ENCODE data around the gene FSTL5. TPM values are rescaled to one million over a fixed set of nuclear protein-coding genes. Genes with fewer than 3 reads are reported as not detected.
"Not testable (repeated sequence)": the region's sequence is repeated elsewhere in the genome, so short reads cannot be mapped to it uniquely, and the experiment has no call there.

The FSTL5 gene
- total RNA-seq, 2 experiments from 2014 or later = not detected

- DNase-seq; H3K27me3 Mint-ChIP-seq; H3K36me3 Mint-ChIP-seq; H3K27ac Mint-ChIP-seq; H3K9me3 Mint-ChIP-seq; POLR2A ChIA-PET; H3K4me1 Mint-ChIP-seq; ATAC-seq (ENCODE audit: low read depth); H3K4me3 Mint-ChIP-seq: not testable (repeated sequence)
These were observed 405.4 kb downstream of the FSTL5 start for GRCh38 chr4:161758412-161758811.

- no peak for DNase-seq
- Mint-ChIP-seq H3K4me3 (no peak overlapping the region), H3K9me3 (no peaks in the 10 kb centered on the region), H3K36me3 (no peaks in the 10 kb centered on the region), H3K27ac (no peak overlapping the region), H3K27me3 (no peaks in the 10 kb centered on the region), H3K4me1 (no peaks in the 10 kb centered on the region)
- ATAC-seq (ENCODE audit: low read depth) = no peak
- POLR2A ChIA-PET = no interaction called here
These were observed 434.9 kb downstream of the FSTL5 start for GRCh38 chr4:161728929-161729328.

- DNase-seq = no peak
- H3K4me1 Mint-ChIP-seq = no peaks in the 10 kb centered on the region
- H3K36me3 Mint-ChIP-seq = no peaks in the 10 kb centered on the region
- no peaks in the 10 kb centered on the region for H3K9me3 Mint-ChIP-seq
- no peak for ATAC-seq (ENCODE audit: low read depth)
- no peak overlapping the region for H3K27ac Mint-ChIP-seq
- no peak overlapping the region for H3K4me3 Mint-ChIP-seq
- H3K27me3 Mint-ChIP-seq = no peaks in the 10 kb centered on the region
- POLR2A ChIA-PET = no interaction called here
These were observed 441.9 kb downstream of the FSTL5 start for GRCh38 chr4:161721947-161722346.

GRCh38 chr4:161717084-161717483 lies 446.7 kb downstream of the FSTL5 start:
- H3K36me3 Mint-ChIP-seq = no peaks in the 10 kb centered on the region
- H3K27ac Mint-ChIP-seq = no peak overlapping the region
- H3K4me3 Mint-ChIP-seq = no peak overlapping the region
- ATAC-seq (ENCODE audit: low read depth) = no peak
- H3K27me3 Mint-ChIP-seq = no peaks in the 10 kb centered on the region
- H3K9me3 Mint-ChIP-seq = no peaks in the 10 kb centered on the region
- POLR2A ChIA-PET = no interaction called here
- no peak for DNase-seq
- no peaks in the 10 kb centered on the region for H3K4me1 Mint-ChIP-seq

- H3K36me3 Mint-ChIP-seq = no peaks in the 10 kb centered on the region
- H3K27me3 Mint-ChIP-seq = no peaks in the 10 kb centered on the region
- no peak overlapping the region for H3K4me3 Mint-ChIP-seq
- DNase-seq = no peak
- POLR2A ChIA-PET = no interaction called here
- no peak overlapping the region for H3K27ac Mint-ChIP-seq
- H3K4me1 Mint-ChIP-seq = no peaks in the 10 kb centered on the region
- ATAC-seq (ENCODE audit: low read depth) = no peak
- no peaks in the 10 kb centered on the region for H3K9me3 Mint-ChIP-seq
These were observed 448.9 kb downstream of the FSTL5 start for GRCh38 chr4:161714931-161715330.

GRCh38 chr4:161714022-161714751 lies 449.6 kb downstream of the FSTL5 start:
- POLR2A ChIA-PET = no interaction called here
- no peak overlapping the region for H3K4me3 Mint-ChIP-seq
- H3K9me3 Mint-ChIP-seq = no peaks in the 10 kb centered on the region
- ATAC-seq (ENCODE audit: low read depth) = no peak
- DNase-seq = no peak
- H3K4me1 Mint-ChIP-seq = no peaks in the 10 kb centered on the region
- H3K27me3 Mint-ChIP-seq = no peaks in the 10 kb centered on the region
- H3K36me3 Mint-ChIP-seq = no peaks in the 10 kb centered on the region
- no peak overlapping the region for H3K27ac Mint-ChIP-seq

GRCh38 chr4:161704653-161705052 lies 459.1 kb downstream of the FSTL5 start:
- no peaks in the 10 kb centered on the region for H3K4me1 Mint-ChIP-seq
- no peaks in the 10 kb centered on the region for H3K9me3 Mint-ChIP-seq
- H3K4me3 Mint-ChIP-seq = no peak overlapping the region
- ATAC-seq (ENCODE audit: low read depth) = no peak
- POLR2A ChIA-PET = no interaction called here
- no peaks in the 10 kb centered on the region for H3K27me3 Mint-ChIP-seq
- H3K27ac Mint-ChIP-seq = no peak overlapping the region
- DNase-seq = no peak
- H3K36me3 Mint-ChIP-seq = no peaks in the 10 kb centered on the region

GRCh38 chr4:161704040-161704439 lies 459.8 kb downstream of the FSTL5 start:
- H3K36me3 Mint-ChIP-seq = no peaks in the 10 kb centered on the region
- H3K9me3 Mint-ChIP-seq = no peaks in the 10 kb centered on the region
- no peaks in the 10 kb centered on the region for H3K4me1 Mint-ChIP-seq
- POLR2A ChIA-PET = no interaction called here
- DNase-seq (no peak), ATAC-seq (ENCODE audit: low read depth) (no peak)
- H3K4me3 Mint-ChIP-seq = no peak overlapping the region
- H3K27me3 Mint-ChIP-seq = no peaks in the 10 kb centered on the region
- H3K27ac Mint-ChIP-seq = no peak overlapping the region

GRCh38 chr4:161702287-161702686 lies 461.5 kb downstream of the FSTL5 start:
- Mint-ChIP-seq H3K27me3 (no peaks in the 10 kb centered on the region), H3K9me3 (peaks cover 3% of the 10 kb centered on the region), H3K36me3 (no peaks in the 10 kb centered on the region), H3K4me1 (no peaks in the 10 kb centered on the region), H3K4me3 (no peak overlapping the region), H3K27ac (no peak overlapping the region)
- POLR2A ChIA-PET = no interaction called here
- DNase-seq (no peak), ATAC-seq (ENCODE audit: low read depth) (no peak)

GRCh38 chr4:161696944-161697343 lies 466.9 kb downstream of the FSTL5 start:
- H3K27ac Mint-ChIP-seq = no peak overlapping the region
- no peaks in the 10 kb centered on the region for H3K27me3 Mint-ChIP-seq
- no peak overlapping the region for H3K4me3 Mint-ChIP-seq
- H3K4me1 Mint-ChIP-seq = no peaks in the 10 kb centered on the region
- POLR2A ChIA-PET = no interaction called here
- peaks cover 4% of the 10 kb centered on the region for H3K9me3 Mint-ChIP-seq
- no peak for DNase-seq
- H3K36me3 Mint-ChIP-seq = no peaks in the 10 kb centered on the region
- no peak for ATAC-seq (ENCODE audit: low read depth)

- no peaks in the 10 kb centered on the region for H3K4me1 Mint-ChIP-seq
- ATAC-seq (ENCODE audit: low read depth) (no peak), DNase-seq (no peak)
- POLR2A ChIA-PET = no interaction called here
- H3K4me3 Mint-ChIP-seq = no peak overlapping the region
- peaks cover 5% of the 10 kb centered on the region for H3K9me3 Mint-ChIP-seq
- no peaks in the 10 kb centered on the region for H3K27me3 Mint-ChIP-seq
- no peak overlapping the region for H3K27ac Mint-ChIP-seq
- H3K36me3 Mint-ChIP-seq = no peaks in the 10 kb centered on the region
These were observed 483.7 kb downstream of the FSTL5 start for GRCh38 chr4:161680146-161680545.

- H3K27ac Mint-ChIP-seq = no peak overlapping the region
- no peaks in the 10 kb centered on the region for H3K4me1 Mint-ChIP-seq
- POLR2A ChIA-PET = no interaction called here
- DNase-seq (no peak), ATAC-seq (ENCODE audit: low read depth) (no peak)
- no peak overlapping the region for H3K4me3 Mint-ChIP-seq
- H3K36me3 Mint-ChIP-seq = no peaks in the 10 kb centered on the region
- peaks cover 3% of the 10 kb centered on the region for H3K9me3 Mint-ChIP-seq
- H3K27me3 Mint-ChIP-seq = no peaks in the 10 kb centered on the region
These were observed 499.1 kb downstream of the FSTL5 start for GRCh38 chr4:161664740-161665139.

GRCh38 chr4:161663844-161664243 lies 500.0 kb downstream of the FSTL5 start:
- no peaks in the 10 kb centered on the region for H3K36me3 Mint-ChIP-seq
- ATAC-seq (ENCODE audit: low read depth) (no peak), DNase-seq (no peak)
- no peak overlapping the region for H3K27ac Mint-ChIP-seq
- H3K4me1 Mint-ChIP-seq = no peaks in the 10 kb centered on the region
- H3K9me3 Mint-ChIP-seq = peaks cover 3% of the 10 kb centered on the region
- H3K27me3 Mint-ChIP-seq = no peaks in the 10 kb centered on the region
- H3K4me3 Mint-ChIP-seq = no peak overlapping the region
- POLR2A ChIA-PET = no interaction called here

- Mint-ChIP-seq H3K27me3 (no peaks in the 10 kb centered on the region), H3K36me3 (no peaks in the 10 kb centered on the region), H3K4me3 (no peak overlapping the region), H3K4me1 (no peaks in the 10 kb centered on the region), H3K27ac (no peak overlapping the region), H3K9me3 (peaks cover 3% of the 10 kb centered on the region)
- DNase-seq (no peak), ATAC-seq (ENCODE audit: low read depth) (no peak)
- POLR2A ChIA-PET = no interaction called here
These were observed 505.1 kb downstream of the FSTL5 start for GRCh38 chr4:161658676-161659075.

- no peak for ATAC-seq (ENCODE audit: low read depth)
- H3K4me3 Mint-ChIP-seq = no peak overlapping the region
These were observed 506.2 kb downstream of the FSTL5 start for GRCh38 chr4:161657616-161658015.

More at GRCh38 chr4:161657616-161658015, 506.2 kb downstream of the FSTL5 start:
- DNase-seq = no peak
- Mint-ChIP-seq H3K27ac (no peak overlapping the region), H3K36me3 (no peaks in the 10 kb centered on the region), H3K4me1 (no peaks in the 10 kb centered on the region), H3K27me3 (no peaks in the 10 kb centered on the region), H3K9me3 (peaks cover under 1% of the 10 kb centered on the region)
- POLR2A ChIA-PET = no interaction called here

All from activated naive CD8-positive, alpha-beta T cell treated with anti-CD3 and anti-CD28 coated beads, Interleukin-2, amount 10 ng/mL, durations not matched to agents 7 days and 5 days (primary cell).